ENCODE data around the gene ATP8A2. TPM values are rescaled to one million over a fixed set of nuclear protein-coding genes. Genes with fewer than 3 reads are reported as not detected.
A peak's percentile ranks its signal among the peaks of the same experiment; 100 is the strongest.

ATP8A2 gene
- total RNA-seq, 1 experiment from 2014 or later = not detected

DNA sequence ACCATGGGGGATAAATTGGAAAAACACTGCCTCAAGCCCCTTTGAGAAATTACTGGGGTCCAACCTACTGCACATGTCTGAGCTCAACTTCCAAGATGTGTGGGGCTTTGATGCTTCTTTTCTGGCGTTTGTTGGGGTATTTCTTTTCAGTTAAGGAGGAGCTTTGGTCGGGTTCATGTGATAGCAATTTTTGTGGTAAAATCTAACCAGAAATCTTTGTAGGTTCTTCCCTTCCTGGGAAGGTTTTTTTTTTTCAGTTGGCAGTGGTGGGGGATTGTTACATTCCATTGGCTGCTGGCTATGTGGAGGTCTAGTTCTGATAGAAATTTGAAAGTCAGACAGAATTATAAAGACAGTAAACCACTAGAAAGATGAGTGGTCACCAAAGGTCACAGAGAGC, 327.8 kb downstream of the ATP8A2 start:
- DNase-seq = no peak
- H3K36me3 ChIP-seq = no peaks in the 10 kb centered on the region
- H3K27me3 ChIP-seq = no peaks in the 10 kb centered on the region
- H3K4me3 ChIP-seq = no peak overlapping the region
- no peaks in the 10 kb centered on the region for H3K9me3 ChIP-seq

DNA sequence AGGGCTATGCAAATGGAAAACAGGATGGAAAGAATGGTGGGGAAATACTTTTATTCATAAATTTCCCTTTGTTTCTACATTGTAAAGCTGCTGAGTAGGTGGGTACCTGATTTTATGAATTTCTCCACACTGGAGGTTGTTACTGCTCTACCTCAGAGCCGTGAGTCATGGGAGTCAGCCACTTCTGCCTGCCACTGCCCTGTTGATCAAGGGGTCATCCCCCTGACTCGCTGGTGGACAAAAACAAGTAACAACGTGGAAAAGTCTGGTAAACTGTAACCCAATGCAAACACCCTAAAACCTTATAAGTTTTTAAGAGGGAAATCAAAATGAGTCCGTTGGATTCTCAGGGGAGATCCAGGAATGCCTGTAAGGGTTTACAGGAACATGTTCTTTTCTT, 329.5 kb downstream of the ATP8A2 start:
- no peak overlapping the region for H3K4me3 ChIP-seq
- no peaks in the 10 kb centered on the region for H3K9me3 ChIP-seq
- no peaks in the 10 kb centered on the region for H3K36me3 ChIP-seq
- no peaks in the 10 kb centered on the region for H3K27me3 ChIP-seq
- DNase-seq = no peak

DNA sequence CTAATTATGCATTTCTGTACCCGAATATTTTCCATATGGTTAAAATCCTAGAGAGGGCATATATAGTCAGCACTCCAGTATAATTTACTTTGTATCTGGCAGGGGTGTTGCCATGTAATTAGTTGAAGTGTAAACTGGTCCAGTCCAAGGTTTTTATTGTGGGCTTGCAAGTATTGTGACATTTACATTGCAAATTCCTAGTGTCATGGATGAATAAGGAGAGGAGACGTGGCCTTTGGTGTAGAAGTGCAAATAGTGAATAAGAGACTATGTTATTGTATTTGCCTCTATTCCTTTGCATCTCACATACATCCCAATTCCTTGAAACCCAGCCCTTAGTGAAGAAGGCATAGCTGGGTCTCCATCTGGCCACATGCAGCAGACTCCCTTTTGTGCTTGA, 330.6 kb downstream of the ATP8A2 start:
- H3K36me3 ChIP-seq = no peaks in the 10 kb centered on the region
- H3K4me3 ChIP-seq = no peak overlapping the region
- DNase-seq = no peak
- no peaks in the 10 kb centered on the region for H3K27me3 ChIP-seq
- no peaks in the 10 kb centered on the region for H3K9me3 ChIP-seq

DNA sequence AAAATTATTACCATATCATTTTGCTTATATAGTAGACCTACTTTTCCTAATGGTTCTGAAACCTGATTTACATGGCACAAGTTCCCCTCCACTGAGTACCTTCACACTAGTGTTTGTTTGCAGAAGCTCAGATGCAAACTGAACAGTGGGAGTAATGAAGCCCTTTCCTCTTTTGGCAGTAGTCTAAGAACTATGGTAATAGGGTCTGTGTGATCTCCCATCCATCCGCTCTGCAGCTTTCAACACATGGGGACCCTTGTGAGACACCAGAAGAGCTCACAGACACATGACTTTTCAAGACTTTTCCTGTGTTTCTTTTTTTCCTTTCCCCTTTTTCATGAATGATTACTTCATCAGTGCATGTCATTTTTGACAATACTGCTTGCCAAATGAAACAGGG, 336.0 kb downstream of the ATP8A2 start:
- H3K27me3 ChIP-seq = no peaks in the 10 kb centered on the region
- H3K9me3 ChIP-seq = no peaks in the 10 kb centered on the region
- no peaks in the 10 kb centered on the region for H3K36me3 ChIP-seq
- no peak for DNase-seq
- no peak overlapping the region for H3K4me3 ChIP-seq

DNA sequence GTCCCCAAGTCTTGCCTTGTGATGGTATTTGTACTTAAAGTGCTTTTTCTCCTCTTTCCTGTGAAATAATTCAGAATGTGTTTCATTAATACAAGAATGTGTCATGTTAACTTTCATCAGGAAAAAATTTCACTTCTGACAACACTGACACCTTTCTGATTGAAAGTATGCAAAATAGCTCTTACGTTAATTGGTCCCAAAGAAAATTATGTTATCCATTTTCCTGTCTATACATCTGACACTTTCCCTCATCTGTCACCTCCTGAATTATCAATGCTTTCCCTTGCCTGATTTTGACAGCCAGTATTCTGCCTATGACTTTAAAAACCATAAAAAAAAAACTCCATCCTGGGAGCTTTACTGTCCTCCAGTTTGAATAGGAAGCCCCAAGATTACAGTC, 336.5 kb downstream of the ATP8A2 start:
- Histone ChIP-seq H3K36me3 (no peaks in the 10 kb centered on the region), H3K9me3 (no peaks in the 10 kb centered on the region), H3K27me3 (no peaks in the 10 kb centered on the region), H3K4me3 (no peak overlapping the region)
- DNase-seq = no peak

DNA sequence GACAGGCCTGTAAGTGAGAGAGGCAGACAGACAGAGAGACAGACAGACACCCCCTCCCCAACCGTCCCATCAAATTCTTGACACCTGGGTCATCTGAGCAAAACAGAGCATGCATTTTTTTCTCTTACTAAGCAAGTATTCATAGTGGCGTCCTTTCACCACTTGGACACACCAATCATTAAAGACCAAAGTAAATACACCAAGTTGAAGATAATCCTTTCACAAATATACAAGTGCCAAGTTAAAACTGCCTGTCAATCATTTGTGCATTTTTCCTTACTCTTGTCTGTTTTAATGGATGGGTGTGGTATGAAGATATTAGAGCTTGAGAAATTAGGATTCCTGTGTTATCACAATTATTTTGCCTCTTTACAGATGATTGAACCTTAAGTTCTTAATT, 337.3 kb downstream of the ATP8A2 start:
- H3K4me3 ChIP-seq = no peak overlapping the region
- no peaks in the 10 kb centered on the region for H3K27me3 ChIP-seq
- no peak for DNase-seq
- no peaks in the 10 kb centered on the region for H3K36me3 ChIP-seq
- H3K9me3 ChIP-seq = no peaks in the 10 kb centered on the region

DNA sequence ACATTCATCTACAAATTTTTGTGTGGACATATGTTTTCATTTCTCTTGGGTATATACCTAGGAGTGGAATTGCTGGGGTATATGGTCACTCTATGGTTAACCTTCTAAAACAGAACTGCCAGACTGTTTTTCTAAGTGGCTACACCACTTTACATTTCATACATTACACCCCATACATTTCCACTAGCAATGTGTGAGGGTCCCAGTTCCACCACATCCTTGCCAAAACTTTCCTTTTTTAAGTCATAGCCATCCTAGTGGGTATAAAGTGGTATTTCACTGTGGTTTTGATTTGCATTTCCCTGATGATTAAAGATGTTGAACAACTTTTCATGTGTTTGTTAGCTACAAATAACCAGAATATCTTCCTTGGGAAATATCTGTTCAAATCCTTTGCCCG, 344.0 kb downstream of the ATP8A2 start:
- DNase-seq = no peak
- H3K4me3 ChIP-seq = no peak overlapping the region
- H3K27me3 ChIP-seq = no peaks in the 10 kb centered on the region
- no peaks in the 10 kb centered on the region for H3K36me3 ChIP-seq
- no peaks in the 10 kb centered on the region for H3K9me3 ChIP-seq

DNA sequence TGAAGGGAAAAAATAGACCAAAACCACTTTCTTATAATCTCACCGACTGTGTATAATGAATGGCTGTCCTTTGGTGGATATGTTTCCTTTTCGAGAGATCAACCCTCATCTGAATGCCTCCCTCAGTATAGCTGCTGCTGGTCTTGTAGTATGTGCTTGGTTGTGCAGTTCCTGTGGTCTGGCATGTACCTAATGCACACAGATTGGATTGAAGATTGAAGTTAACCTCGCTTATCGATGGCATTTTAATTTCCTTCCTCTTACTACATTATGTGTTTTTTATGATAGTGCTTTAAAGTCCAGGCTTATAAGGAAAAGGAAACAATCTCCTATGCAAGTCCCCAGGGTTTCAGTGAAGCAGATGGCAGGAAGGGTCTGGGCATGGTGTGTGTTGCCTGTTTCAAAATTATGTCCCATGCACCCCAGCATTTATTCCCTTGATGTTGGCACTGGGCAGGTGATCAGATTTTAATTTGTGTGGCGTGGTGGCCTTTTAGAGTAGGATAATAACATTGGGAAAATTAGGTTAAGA, 346.0 kb downstream of the ATP8A2 start:
- no peak for DNase-seq
- Histone ChIP-seq H3K4me3 (no peak overlapping the region), H3K27me3 (no peaks in the 10 kb centered on the region), H3K36me3 (no peaks in the 10 kb centered on the region), H3K9me3 (no peaks in the 10 kb centered on the region)

DNA sequence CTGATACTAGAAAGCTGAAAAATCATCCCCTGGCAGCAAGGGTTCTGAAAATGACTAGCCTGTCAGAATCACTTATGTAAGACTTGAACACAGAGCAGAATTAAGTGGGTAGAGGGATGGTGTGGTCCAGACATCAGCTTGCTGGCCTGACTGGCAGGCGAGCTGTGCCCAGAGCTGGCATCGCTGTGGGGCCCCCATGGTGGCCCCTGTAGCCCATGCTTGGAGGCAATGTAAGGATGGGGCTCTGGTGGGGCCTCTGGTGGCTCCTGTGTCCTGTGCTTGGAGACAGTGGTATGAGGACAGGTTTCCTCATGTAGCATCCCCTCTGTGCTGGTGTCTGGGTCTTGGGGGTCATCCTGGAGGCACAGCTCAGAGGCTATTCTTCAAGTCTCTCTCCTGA, 347.9 kb downstream of the ATP8A2 start:
- no peak overlapping the region for H3K4me3 ChIP-seq
- no peaks in the 10 kb centered on the region for H3K27me3 ChIP-seq
- H3K9me3 ChIP-seq = no peaks in the 10 kb centered on the region
- no peaks in the 10 kb centered on the region for H3K36me3 ChIP-seq
- no peak for DNase-seq

DNA sequence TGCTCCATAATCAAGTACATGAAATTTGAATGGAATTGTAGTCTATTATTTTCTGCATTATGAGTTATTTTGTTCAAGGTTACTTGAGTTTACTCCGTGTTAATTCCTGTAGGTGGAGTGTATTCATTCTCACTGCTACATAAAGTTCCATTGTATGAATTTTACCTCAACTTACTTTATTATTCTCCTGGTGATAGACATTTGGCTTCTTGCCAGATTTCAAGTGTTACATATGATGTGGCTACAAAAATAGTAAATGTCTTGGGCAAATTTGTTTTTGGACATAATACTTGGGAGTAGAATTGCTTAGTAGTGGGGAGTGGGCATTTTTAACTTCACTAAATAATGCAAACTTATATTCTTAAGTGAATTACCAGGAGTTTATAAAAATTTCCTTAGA, 351.1 kb downstream of the ATP8A2 start:
- Histone ChIP-seq H3K9me3 (no peaks in the 10 kb centered on the region), H3K36me3 (no peaks in the 10 kb centered on the region), H3K27me3 (no peaks in the 10 kb centered on the region), H3K4me3 (no peak overlapping the region)
- DNase-seq = no peak

DNA sequence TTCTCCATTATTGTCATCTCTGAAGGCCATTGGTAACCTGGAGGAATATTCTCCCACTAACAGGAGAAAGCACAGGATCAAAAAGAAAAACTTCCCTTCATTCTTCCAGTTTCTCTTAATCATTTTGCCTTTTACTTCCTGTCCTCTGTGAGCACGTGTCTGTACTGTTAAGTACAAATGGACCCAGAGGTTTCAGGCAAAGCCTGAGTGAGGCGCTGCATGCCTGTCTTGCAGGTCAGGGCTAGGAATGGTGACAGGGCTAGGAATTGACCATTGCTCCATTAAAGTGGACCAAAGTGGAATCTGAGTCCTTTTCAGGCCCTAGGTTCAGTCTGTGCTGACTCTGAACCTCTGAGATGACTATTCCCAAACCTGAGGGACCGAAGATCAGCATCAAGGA, 353.3 kb downstream of the ATP8A2 start:
- Histone ChIP-seq H3K36me3 (no peaks in the 10 kb centered on the region), H3K27me3 (no peaks in the 10 kb centered on the region), H3K9me3 (no peaks in the 10 kb centered on the region), H3K4me3 (no peak overlapping the region)
- DNase-seq = no peak

DNA sequence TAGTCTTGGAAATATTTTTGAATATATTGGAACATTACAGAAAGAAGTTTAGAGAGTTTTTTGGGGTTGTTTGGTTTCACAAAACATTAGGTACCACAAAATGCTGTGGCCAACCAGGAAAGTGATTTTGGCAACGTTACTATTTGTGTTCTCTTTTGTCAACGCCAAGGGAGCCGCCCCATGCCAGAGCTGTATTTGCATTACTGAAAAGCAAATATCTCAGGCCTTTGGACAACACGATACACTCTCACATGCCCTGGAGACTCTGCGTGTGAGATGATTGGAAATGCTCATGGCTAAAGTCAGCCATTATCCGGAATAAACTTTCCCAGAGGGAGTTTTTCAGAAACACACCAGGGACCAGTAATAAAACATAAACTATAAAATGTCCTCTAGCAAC, 355.5 kb downstream of the ATP8A2 start:
- Histone ChIP-seq H3K27me3 (no peaks in the 10 kb centered on the region), H3K4me3 (no peak overlapping the region), H3K9me3 (no peaks in the 10 kb centered on the region), H3K36me3 (no peaks in the 10 kb centered on the region)
- no peak for DNase-seq

DNA sequence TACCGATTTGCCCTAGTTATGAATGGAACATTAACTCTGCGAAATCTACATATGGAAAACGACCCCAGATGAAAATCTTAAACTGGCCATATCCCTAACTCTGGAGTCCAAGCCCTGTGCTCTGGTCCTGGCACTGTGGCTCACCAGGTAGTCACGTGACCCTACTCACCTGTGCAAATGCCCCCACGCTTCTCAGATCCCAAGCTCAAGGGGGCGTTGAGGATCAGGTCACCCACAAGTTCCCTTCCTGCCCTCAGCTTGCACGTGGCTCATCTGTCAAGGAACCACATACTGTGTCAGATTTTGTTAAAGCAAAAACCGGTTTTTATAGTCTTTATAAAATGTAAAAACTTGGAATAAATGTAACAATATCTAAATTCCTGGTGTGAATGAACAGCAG, 356.0 kb downstream of the ATP8A2 start:
- no peaks in the 10 kb centered on the region for H3K9me3 ChIP-seq
- no peak overlapping the region for H3K4me3 ChIP-seq
- no peak for DNase-seq
- H3K36me3 ChIP-seq = no peaks in the 10 kb centered on the region
- no peaks in the 10 kb centered on the region for H3K27me3 ChIP-seq

DNA sequence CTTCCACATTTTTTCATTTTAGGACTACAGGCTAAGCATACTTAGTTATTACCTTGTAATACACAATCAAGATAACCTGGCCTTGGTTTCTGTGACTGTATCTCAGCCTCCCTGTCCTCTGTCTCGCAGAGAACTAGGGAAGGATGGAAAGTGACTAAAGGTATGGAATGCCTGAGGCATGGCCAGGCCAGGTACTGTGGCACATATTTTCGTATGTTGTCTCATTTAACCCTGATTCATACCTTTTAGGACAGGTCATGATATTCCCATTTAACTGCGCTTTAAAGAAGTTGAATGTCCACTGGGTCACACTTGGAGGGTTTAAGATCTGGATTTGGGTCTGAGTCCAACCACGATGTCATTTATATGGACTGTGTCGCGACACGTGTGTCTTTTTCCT, 357.4 kb downstream of the ATP8A2 start:
- H3K4me3 ChIP-seq = no peak overlapping the region
- no peaks in the 10 kb centered on the region for H3K36me3 ChIP-seq
- H3K27me3 ChIP-seq = no peaks in the 10 kb centered on the region
- DNase-seq = no peak
- no peaks in the 10 kb centered on the region for H3K9me3 ChIP-seq

DNA sequence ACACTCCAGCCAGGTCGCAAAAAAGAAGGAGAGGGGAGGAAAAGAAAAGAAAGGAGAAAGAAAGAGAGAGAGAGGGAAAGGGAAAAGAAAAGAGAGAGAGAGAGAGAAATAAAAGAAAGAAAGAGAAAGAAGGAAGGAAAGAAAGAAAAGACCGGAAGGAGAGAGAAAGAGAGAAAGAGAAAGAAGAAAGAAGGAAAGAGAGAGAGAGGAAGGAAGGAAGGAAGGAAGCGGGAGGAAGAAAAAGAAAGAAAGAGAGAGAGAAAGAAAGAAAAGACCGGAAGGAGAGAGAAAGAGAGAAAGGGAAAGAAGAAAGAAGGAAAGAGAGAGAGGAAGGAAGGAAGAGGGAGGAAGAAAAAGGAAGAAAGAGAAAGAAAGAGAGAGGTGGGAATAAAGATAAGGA, 359.3 kb downstream of the ATP8A2 start:
- no peak for DNase-seq

DNA sequence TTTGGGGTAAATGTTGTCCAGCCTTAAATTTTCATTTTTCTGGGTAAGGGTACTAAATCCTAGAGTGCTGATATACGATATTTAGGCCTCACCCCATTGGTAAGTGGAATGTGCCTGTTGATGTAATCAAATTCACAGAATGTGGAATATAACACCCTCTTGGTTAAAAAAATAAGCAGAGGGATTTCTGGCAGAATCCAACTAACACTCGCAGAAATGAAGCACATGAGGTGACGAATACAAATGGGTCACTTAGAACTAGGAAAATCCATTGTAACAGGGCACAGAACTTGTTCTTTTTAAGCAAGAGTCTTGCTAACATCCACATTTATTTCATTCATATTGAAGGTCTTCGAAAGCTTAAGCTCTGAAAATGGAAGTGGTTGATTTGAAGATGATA, 359.8 kb downstream of the ATP8A2 start:
- no peak for DNase-seq
- Histone ChIP-seq H3K36me3 (no peaks in the 10 kb centered on the region), H3K9me3 (no peaks in the 10 kb centered on the region), H3K27me3 (no peaks in the 10 kb centered on the region), H3K4me3 (no peak overlapping the region)

More for the DNA sequence above, 359.3 kb downstream of the ATP8A2 start:
- Histone ChIP-seq H3K9me3 (no peaks in the 10 kb centered on the region), H3K4me3 (no peak overlapping the region), H3K27me3 (no peaks in the 10 kb centered on the region), H3K36me3 (no peaks in the 10 kb centered on the region)

DNA sequence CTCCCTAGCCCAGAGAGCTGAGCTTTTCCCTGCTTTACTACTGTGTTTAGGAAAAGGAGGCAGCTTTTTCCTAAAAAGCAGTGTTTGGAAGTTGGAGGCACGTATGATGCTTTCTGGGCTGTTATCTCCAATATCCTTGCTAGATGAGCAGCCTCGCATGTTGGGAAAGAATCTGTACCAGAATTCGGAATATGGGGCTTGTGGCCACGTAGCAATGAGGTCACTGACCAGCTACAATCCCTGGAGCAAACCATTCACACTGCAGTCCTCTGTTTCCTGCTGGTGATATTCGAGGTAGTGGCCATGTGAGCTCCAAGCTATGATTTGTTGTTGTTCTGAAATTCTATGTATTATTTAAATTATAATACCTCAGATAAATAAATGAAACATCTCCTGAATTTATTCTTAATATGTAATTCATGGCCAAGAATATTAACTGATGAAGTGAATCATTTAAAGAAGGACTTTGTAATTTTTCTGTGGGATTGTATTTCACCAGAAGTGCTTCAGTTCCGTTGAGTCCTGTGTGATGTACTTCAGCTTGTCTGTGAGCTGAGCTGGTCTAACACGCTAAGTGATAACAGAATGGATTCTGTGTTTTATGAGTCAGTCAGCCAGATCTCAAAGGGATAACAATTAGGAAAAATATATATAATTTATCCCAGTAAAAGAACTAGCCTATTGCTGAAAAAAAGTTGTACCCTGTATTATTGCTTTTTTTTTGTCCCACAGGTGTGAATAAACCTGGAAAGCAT, 360.5 kb downstream of the ATP8A2 start:
- no peaks in the 10 kb centered on the region for H3K27me3 ChIP-seq
- H3K36me3 ChIP-seq = no peaks in the 10 kb centered on the region
- H3K4me3 ChIP-seq = no peak overlapping the region
- no peaks in the 10 kb centered on the region for H3K9me3 ChIP-seq
- DNase-seq = peak; percentile 54

DNA sequence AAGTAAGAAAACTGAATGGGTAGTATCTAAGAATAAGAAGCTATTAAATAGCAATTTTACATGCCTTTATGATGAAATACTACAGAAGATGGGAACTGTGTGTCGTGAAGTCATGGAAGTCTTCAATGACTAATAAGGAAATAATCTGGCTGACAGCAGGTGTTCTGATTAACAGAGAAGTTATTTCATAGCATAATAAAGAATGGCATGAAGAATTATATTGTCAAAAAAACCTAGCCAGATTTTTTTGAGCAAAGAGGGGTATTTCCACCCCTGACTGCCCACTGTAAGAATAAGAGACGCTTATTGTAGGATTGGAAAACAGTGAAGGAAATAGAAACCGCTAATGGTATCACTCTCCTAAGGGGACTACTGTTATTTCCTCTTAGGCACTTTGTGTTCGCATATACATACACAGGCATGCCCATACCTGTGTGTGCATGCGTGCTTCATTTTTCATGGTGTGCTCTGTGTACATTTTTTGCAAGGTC, 361.3 kb downstream of the ATP8A2 start:
- H3K9me3 ChIP-seq = no peaks in the 10 kb centered on the region
- DNase-seq = no peak
- no peaks in the 10 kb centered on the region for H3K27me3 ChIP-seq
- no peaks in the 10 kb centered on the region for H3K36me3 ChIP-seq
- H3K4me3 ChIP-seq = no peak overlapping the region

Measured in MG63 (cell line).